Neural progenitor cell (in vitro differentiated cells): Measurements from ENCODE around the gene S100A16.

ENCODE experiments used
- EZH2 ChIP-seq: fragments of 200-600 bp; sonication (generic); IDR thresholded peaks from 2 replicates; pipeline ENCODE4 v1.6.1; 2017; ENCODE audit warnings: antibody characterized with exemption, mild to moderate bottlenecking, moderate library complexity
- EZH2phosphoT487 ChIP-seq: fragments of 200-600 bp; sonication (generic); IDR thresholded peaks from 2 replicates; pipeline ENCODE4 v1.6.1; 2017; ENCODE audit warnings: antibody characterized with exemption
- TF ChIP-seq, protein P1 (sequence below): fragments of 200-600 bp; sonication (generic); IDR thresholded peaks from 2 replicates; pipeline ENCODE4 v1.5.1; 2017; ENCODE audit warnings: antibody characterized with exemption, mild to moderate bottlenecking

DNA sequence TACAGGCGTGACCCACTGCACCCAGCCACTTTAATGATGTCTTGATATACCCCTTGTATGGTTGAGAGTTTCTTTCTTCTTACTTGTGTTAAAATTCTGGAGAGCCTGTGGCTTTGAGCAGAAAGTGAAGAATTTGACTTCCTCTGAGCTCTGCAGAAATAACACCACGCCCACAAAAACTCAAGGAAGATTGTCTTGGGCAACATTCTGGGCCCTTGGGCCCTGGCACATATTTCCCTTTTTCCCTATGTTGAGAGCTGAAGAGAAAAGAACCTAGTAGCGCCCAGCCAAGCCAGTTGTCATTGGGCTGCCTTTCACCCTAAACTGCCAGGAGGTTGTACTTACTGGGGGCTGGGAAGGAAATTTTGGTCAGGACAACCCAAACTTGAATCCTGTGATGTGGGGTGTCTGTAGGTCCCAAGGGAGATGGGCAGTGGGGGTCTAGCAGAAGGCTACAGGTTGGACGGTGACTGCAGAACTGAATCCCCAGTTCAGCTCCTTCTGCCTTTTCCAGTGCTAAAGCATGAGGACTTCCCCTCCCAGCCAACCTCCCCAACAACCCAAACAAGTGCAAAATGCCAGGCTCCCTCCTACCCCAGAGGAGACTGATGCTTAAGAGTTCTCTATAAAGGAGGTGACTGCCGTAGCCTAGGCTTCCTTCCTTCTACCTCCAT, 33.9 kb upstream of the S100A16 start:
- TF ChIP-seq, protein P1, sequence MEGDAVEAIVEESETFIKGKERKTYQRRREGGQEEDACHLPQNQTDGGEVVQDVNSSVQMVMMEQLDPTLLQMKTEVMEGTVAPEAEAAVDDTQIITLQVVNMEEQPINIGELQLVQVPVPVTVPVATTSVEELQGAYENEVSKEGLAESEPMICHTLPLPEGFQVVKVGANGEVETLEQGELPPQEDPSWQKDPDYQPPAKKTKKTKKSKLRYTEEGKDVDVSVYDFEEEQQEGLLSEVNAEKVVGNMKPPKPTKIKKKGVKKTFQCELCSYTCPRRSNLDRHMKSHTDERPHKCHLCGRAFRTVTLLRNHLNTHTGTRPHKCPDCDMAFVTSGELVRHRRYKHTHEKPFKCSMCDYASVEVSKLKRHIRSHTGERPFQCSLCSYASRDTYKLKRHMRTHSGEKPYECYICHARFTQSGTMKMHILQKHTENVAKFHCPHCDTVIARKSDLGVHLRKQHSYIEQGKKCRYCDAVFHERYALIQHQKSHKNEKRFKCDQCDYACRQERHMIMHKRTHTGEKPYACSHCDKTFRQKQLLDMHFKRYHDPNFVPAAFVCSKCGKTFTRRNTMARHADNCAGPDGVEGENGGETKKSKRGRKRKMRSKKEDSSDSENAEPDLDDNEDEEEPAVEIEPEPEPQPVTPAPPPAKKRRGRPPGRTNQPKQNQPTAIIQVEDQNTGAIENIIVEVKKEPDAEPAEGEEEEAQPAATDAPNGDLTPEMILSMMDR, result no peak
- TF ChIP-seq EZH2 (no peak), EZH2phosphoT487 (no peak)
